NT2/D1 (cell line): ENCODE results near the gene RAB11FIP4.

Source experiments
- SUZ12 ChIP-seq: IDR thresholded peaks from 2 replicates; pipeline ENCODE4 v1.6.1; 2011; ENCODE audit not compliant: insufficient read length, insufficient read depth; ENCODE audit errors: extremely low read depth
- YY1 ChIP-seq: IDR thresholded peaks from 2 replicates; pipeline ENCODE4 v1.6.1; 2011; ENCODE audit not compliant: insufficient read length, insufficient read depth

GRCh38 chr17:31443386-31443785, 51.9 kb downstream of the RAB11FIP4 start:
- TF ChIP-seq YY1, result no peak
- no peak for TF ChIP-seq SUZ12
